ENCODE results near the gene STN1. TPM values are rescaled to one million over a fixed set of nuclear protein-coding genes. Genes with fewer than 3 reads are reported as not detected.
"Not testable (repeated sequence)": the region's sequence is repeated elsewhere in the genome, so short reads cannot be mapped to it uniquely, and the experiment has no call there.

STN1 gene
- total RNA-seq, 1 donor, result 23.3 TPM

DNA sequence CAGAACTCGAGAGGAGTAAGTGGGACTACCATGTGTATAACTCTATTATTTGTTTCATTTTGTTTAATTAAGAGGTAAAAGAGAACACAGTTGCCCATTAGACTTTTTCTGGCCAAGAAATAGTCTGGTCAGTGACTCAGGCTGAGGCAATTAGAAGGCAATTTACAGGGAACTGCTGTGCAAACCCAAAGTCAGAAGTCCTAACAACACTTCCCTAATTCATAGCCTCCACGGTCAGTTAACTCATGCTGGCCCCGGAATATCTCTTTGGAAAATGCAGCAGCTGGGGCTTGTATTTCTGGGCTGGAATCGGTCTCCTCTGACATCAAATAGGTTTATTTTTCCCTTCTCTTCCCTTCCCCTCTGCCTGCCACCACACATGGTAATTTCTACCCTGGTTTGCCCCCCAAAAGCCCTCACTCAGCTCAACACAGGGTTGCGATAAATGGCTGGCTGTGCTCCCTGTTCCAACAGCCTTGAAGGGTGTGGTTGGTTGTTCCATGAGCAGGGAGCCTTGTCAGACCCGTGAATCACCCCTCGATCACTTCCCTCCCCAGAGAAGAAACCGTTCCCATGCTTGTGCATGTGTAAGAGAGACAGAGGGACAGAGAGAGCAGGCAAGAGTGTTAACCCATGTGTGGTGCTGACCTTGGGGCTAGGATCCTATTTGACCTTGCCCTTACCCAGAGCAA, 68.0 kb downstream of the STN1 start:
- TF ChIP-seq, protein P1, sequence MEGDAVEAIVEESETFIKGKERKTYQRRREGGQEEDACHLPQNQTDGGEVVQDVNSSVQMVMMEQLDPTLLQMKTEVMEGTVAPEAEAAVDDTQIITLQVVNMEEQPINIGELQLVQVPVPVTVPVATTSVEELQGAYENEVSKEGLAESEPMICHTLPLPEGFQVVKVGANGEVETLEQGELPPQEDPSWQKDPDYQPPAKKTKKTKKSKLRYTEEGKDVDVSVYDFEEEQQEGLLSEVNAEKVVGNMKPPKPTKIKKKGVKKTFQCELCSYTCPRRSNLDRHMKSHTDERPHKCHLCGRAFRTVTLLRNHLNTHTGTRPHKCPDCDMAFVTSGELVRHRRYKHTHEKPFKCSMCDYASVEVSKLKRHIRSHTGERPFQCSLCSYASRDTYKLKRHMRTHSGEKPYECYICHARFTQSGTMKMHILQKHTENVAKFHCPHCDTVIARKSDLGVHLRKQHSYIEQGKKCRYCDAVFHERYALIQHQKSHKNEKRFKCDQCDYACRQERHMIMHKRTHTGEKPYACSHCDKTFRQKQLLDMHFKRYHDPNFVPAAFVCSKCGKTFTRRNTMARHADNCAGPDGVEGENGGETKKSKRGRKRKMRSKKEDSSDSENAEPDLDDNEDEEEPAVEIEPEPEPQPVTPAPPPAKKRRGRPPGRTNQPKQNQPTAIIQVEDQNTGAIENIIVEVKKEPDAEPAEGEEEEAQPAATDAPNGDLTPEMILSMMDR (IDR thresholded peaks at IDR 0.05; ENCODE audit: insufficient read depth, low read depth, low read length), result no peak
- no peak overlapping the region for H3K4me3 ChIP-seq (ENCODE audit: low read depth, low read length)
- DNase-seq (ENCODE audit: low read depth), result peak; percentile 72

DNA sequence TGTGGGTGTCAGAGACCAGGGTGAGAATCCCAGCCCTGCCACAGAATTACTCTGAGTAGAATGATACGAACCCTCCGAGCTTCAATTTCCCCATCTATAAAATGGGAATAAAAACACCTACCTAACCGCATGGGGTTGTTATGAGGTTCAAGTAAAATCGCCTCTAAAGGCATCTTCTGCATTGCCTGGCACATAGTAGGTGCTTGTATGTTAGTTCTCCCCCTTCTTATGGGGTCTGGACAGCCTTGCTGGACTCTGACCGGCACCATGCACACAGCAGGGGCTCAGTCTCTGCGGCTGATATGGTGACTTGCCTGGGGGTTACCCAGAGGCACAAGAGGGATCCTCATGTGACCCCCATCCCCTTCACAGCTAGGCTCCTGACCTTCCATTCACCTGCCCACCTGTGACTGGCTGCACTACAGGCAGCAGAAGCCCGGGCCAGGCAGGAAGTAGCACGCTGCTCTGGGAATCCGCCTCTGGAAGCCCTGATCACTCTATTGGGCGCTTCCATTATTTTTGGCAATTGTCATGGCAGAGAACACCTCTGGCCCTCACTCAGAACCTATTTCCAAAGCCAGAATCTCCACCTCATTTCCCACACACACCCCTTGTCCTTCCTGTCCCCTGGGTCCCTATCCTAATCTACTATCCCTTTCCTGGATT, 68.6 kb downstream of the STN1 start:
- no peak for DNase-seq (ENCODE audit: low read depth)
- TF ChIP-seq, protein P1 (IDR thresholded peaks at IDR 0.05; ENCODE audit: insufficient read depth, low read depth, low read length), result no peak
- H3K4me3 ChIP-seq (ENCODE audit: low read depth, low read length), result no peak overlapping the region

DNA sequence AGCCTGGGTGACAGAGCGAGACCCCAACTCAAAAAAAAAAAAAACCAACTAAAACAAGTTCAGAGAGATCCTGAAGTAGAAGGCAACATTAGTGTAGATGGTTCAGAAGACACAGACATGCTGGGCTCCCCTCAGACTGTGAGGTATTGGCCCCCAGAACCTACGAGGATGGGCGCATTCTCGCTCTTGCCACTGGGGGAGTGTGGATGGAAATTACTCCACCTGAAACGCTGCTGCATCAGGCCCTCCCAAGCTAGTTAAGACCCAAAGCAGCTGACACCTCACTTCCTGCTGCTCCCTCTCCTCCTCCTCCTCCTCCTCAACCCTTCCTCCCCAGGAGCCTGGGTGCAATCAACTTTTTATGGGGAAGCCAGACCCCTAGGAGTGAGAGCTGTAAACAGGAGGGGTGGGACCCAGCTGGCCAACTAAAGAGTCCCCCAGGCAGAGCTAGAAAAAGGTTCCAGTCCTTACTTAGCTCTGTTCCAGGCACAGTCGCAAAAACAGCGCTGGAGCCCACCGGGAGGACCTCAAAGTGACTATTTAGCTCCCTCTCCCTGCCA, 70.0 kb downstream of the STN1 start:
- no peak for DNase-seq (ENCODE audit: low read depth)
- H3K4me3 ChIP-seq (ENCODE audit: low read depth, low read length), result no peak overlapping the region
- TF ChIP-seq, protein P1 (IDR thresholded peaks at IDR 0.05; ENCODE audit: insufficient read depth, low read depth, low read length), result peak; percentile 35

DNA sequence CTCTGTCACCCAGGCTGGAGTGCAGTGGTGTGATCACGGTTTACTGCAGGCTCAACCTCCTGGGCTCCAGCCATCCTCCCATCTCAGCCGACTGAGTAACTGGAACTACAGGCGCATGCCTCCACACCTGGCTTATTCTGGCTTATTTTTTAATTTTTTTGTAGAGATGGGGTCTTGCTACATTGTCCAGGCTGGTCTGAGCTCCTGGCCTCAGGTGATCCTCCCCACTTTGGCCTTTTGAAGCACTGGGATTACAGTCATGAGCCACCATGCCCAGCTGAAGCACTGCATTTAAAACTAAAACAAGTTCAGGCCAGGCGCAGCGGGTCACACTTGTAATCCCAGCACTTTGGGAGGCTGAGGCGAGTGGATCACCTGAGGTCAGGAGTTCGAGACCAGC, 70.6 kb downstream of the STN1 start:
- no peak for DNase-seq (ENCODE audit: low read depth)
- TF ChIP-seq, protein P1 (IDR thresholded peaks at IDR 0.05; ENCODE audit: insufficient read depth, low read depth, low read length), result no peak
- no peak overlapping the region for H3K4me3 ChIP-seq (ENCODE audit: low read depth, low read length)

DNA sequence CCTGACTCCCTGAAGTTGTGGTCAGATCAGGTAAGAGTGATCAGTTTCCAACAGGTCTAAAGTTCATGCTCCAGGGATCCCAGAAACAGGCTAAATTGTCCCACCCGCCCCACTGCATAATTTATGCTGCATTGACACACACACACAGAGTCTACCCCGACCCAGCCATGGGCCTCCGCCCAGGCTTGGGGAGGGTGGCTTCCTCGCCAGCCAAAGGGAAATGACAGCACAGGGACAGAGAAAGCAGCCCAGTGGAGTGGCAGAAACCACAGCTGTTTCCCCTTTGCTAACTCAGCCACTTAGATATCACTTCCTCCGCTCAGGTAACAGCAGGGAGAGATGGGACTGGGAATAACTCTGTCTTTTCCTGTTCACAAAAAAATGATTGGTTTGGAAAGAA, 72.0 kb downstream of the STN1 start:
- no peak for DNase-seq (ENCODE audit: low read depth)
- H3K4me3 ChIP-seq (ENCODE audit: low read depth, low read length), result no peak overlapping the region
- TF ChIP-seq, protein P1 (IDR thresholded peaks at IDR 0.05; ENCODE audit: insufficient read depth, low read depth, low read length), result no peak

DNA sequence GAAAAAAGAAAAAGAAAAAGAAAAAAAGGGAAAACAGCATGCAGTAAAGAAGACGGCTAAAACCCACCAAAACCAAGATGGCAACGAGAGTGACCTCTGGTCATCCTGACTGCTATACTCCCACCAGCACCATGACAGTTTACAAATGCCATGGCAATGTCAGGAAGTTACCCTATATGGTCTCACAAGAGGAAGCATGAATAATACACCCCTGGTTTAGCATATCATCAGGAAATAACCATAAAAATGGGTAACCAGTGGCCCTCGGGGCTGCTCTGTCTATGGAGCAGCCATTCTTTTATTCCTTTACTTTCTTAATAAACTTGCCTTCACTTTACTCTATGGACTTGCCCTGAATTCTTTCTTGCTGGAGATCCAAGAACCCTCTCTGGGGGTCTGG, 72.6 kb downstream of the STN1 start:
- not testable (repeated sequence) for DNase-seq (ENCODE audit: low read depth); H3K4me3 ChIP-seq (ENCODE audit: low read depth, low read length)

DNA sequence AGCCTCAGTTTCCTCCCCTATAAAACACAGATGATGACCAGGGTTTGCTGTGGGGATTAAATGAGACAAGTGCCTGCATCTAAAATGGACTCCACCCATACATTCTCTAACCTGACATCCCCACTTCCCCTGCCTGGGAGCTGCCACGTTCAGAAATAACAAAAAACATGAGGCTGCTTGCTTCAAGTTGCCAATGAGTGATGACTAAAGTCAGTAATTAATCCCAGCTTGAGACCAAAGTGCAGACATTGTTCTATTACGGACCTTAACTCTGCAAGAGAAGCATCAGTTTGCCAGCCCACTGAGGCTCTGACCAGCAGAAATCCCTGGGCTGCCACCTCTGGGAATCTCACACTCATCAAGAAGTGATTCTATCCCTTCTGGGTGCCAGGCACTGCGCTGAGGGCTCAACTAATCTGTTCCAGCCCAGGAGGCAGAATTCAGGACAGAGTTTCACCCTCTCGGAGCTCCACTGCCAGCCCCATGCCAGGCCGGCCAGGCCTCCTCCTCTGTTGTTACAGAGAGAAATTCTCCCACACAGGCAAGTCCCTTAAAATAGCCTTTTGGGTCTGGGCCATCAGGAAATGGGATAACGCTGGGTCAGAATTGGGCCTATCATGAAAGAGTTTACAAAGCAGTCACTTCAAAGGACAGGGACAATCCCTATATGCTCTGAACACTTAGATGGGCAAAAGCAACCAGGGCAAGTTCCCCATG, 74.0 kb downstream of the STN1 start:
- H3K4me3 ChIP-seq (ENCODE audit: low read depth, low read length), result no peak overlapping the region
- DNase-seq (ENCODE audit: low read depth), result no peak
- TF ChIP-seq, protein P1 (IDR thresholded peaks at IDR 0.05; ENCODE audit: insufficient read depth, low read depth, low read length), result no peak
